Stimulated activated CD4-positive, alpha-beta T cell treated with anti-CD3 and anti-CD28 coated beads, Interleukin-1b, Interleukin-23, amount 100 ng/mL, for 24 hours (primary cell): ENCODE results near the gene PITX2.
"Not testable (repeated sequence)": the region's sequence is repeated elsewhere in the genome, so short reads cannot be mapped to it uniquely, and the experiment has no call there.

Source experiments
- DNase-seq, 4 experiments: peaks; one replicate each; pipeline ENCODE4 v3.0.0-alpha.2; 2020; ENCODE audit warnings: low read depth in 4 of 4, low spot score in 1 of 4

Gene PITX2

GRCh38 chr4:110612631-110613269 lies 10.1 kb downstream of the PITX2 start:
- DNase-seq: no peak

GRCh38 chr4:110611968-110612447 lies 10.9 kb downstream of the PITX2 start:
- no peak for DNase-seq

- DNase-seq: no peak
Measured at GRCh38 chr4:110610940-110611831, 11.7 kb downstream of the PITX2 start.

- DNase-seq: no peak
Measured at GRCh38 chr4:110610620-110610939, 12.3 kb downstream of the PITX2 start.

- no peak for DNase-seq
Measured at GRCh38 chr4:110609044-110609750, 13.7 kb downstream of the PITX2 start.

GRCh38 chr4:110605077-110605476 lies 17.8 kb downstream of the PITX2 start:
- DNase-seq: no peak

GRCh38 chr4:110602061-110602460 lies 20.8 kb downstream of the PITX2 start:
- DNase-seq: no peak

- DNase-seq: no peak
Measured at GRCh38 chr4:110597582-110597981, 25.3 kb downstream of the PITX2 start.

- DNase-seq: no peak
Measured at GRCh38 chr4:110596431-110596830, 26.4 kb downstream of the PITX2 start.

- no peak for DNase-seq
Measured at GRCh38 chr4:110595583-110595982, 27.3 kb downstream of the PITX2 start.

- DNase-seq: no peak
Measured at GRCh38 chr4:110589297-110589696, 33.6 kb downstream of the PITX2 start.

- no peak for DNase-seq
Measured at GRCh38 chr4:110587666-110588285, 35.1 kb downstream of the PITX2 start.

GRCh38 chr4:110586131-110586850 lies 36.6 kb downstream of the PITX2 start:
- DNase-seq: no peak

- not testable (repeated sequence) for DNase-seq
Measured at GRCh38 chr4:110576696-110577095, 46.2 kb downstream of the PITX2 start.
